NCI-H345 treated with DMSO at 0.1 percent for 48 hours (cell line): ENCODE results near the gene PRAMEF20.

Source experiments
- DNase-seq: peaks from one replicate; lab custom pipeline; 2025; ENCODE audit not compliant: unreplicated experiment; lab: John Stamatoyannopoulos, UW

PRAMEF20 gene

GRCh38 chr1:13461977-13462376 is 51.7 kb downstream of the PRAMEF20 start:
- no peak for DNase-seq

DNA sequence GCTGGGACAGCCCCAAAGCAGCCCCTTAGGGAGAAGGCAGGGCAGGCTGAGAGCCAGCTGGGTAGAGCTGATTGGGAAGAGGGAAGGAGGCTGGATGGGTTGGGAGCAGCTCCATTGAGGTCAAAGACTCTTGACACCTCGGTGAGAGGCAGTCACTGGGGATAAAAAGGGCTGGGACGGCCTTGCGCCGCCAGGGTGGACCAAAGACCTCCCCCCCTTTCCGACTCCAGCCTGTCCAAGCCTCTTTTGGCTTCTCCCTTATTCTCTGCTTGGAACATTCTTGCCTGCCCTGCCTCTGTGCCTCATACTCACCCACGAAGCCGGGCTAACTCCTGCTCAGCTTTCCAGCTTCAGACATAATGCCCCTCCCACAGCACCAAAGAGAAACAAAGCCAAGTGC is 52.4 kb downstream of the PRAMEF20 start:
- no peak for DNase-seq

DNA sequence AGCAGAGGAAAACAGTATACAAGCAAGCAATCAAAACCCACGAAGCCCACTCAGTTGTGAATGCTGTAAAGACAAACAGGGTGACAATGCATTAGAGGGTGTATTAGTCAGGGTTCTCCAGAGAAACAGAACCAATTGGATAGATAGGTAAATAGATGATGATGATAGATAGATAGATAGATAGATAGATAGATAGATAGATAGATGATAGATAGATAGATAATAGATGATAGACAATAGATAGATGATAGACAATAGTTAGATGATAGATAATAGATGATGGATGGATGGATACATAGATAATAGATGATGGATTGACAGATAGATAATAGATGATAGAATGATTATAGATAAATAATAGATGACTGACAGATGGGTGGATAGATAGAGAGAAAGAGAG is 55.3 kb downstream of the PRAMEF20 start:
- no peak for DNase-seq

- DNase-seq: no peak
Measured at GRCh38 chr1:13469343-13469742, 59.1 kb downstream of the PRAMEF20 start.
